ENCODE measurements around the gene MMP14. TPM values are rescaled to one million over a fixed set of nuclear protein-coding genes. Genes with fewer than 3 reads are reported as not detected.
A peak's percentile ranks its signal among the peaks of the same experiment; 100 is the strongest.

The MMP14 gene
- total and polyA plus RNA-seq, 2 experiments from 2014 or later, result 7.0 to 56.4 TPM

DNA sequence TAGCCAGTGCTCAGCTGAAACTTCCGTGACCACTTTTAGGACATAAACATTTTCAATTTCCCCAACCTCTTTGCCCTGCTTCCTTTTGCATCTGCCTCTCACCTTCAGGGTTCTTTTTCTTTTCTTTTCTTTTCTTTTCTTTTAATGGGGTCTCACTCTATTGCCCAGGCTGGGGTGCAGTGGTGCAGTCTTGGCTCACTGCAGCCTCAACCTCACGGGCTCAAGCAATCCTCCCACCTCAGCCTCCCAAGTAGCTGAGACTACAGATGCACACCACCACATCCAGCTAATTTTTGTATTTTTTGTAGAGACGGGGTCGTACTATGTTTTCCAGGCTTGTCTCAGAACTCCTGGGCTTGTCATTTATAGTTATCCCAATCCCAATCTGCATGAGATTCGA is 30.5 kb downstream of the MMP14 start (continued):
- TF ChIP-seq CTCF (conservative IDR thresholded peaks at IDR 0.05; ENCODE audit: low read depth in 2 of 2), result no peak
- TF ChIP-seq ETS1 (IDR thresholded peaks at IDR 0.05), result no peak
- no peak for TF ChIP-seq NANOG (IDR thresholded peaks at IDR 0.05; ENCODE audit: borderline replicate concordance)
- no peak for TF ChIP-seq EZH2phosphoT487 (IDR thresholded peaks at IDR 0.05; ENCODE audit: unreplicated experiment)
- TF ChIP-seq STAT1 (IDR thresholded peaks at IDR 0.05; ENCODE audit: unreplicated experiment), result no peak
- TF ChIP-seq EZH2 (IDR thresholded peaks at IDR 0.05; ENCODE audit: low read depth, unreplicated experiment), result no peak
- no peak for TF ChIP-seq ZNF114 (CRISPR knock-in tag; IDR thresholded peaks at IDR 0.05)
- no peak for TF ChIP-seq POLR2AphosphoS5 (IDR thresholded peaks at IDR 0.05; ENCODE audit: low read depth)
- TF ChIP-seq JUNB (IDR thresholded peaks at IDR 0.05; ENCODE audit: unreplicated experiment), result no peak
- no peak for TF ChIP-seq ZNF331 (CRISPR knock-in tag; IDR thresholded peaks at IDR 0.05; ENCODE audit: low read depth)
- no peak for TF ChIP-seq REST (IDR thresholded peaks at IDR 0.05; ENCODE audit: unreplicated experiment)

- Histone ChIP-seq H3K4me3 (peak overlapping the region; percentile 96), H4K20me1 (replicated peaks; ENCODE audit: insufficient read depth) (no peaks in the 10 kb centered on the region), H2AFZ (no peak overlapping the region), H3K4me2 (peak overlapping the region; percentile 76), H3K4me1 (ENCODE audit: insufficient read depth) (peaks cover 19% of the 10 kb centered on the region), H3K27ac (ENCODE audit: low read depth) (peak overlapping the region; percentile 81), H3K27me3 (ENCODE audit: insufficient read depth) (no peaks in the 10 kb centered on the region), H3K9me2 (ENCODE audit: insufficient read depth) (no peaks in the 10 kb centered on the region), H3K79me2 (replicated peaks; ENCODE audit: insufficient read depth) (no peaks in the 10 kb centered on the region), H3K36me3 (ENCODE audit: insufficient read depth) (no peaks in the 10 kb centered on the region), H3F3A (replicated peaks; ENCODE audit: low read depth) (peaks cover 7% of the 10 kb centered on the region; the same call in 1 of the 2 replicates)
- Mint-ChIP-seq H3K27ac (peak overlapping the region; percentile 99), H3K4me1 (peaks cover 13% of the 10 kb centered on the region), H3K4me3 (peak overlapping the region; percentile 89), H3K9me3 (no peaks in the 10 kb centered on the region; the same call in 2 of the 3 replicates), H3K36me3 (ENCODE audit: low read depth) (peaks cover 12% of the 10 kb centered on the region), H3K27me3 (ENCODE audit: insufficient read depth, low read depth, poor library complexity) (peaks cover 20% of the 10 kb centered on the region)
- DNase-seq (ENCODE audit: low spot score), result no peak
- no peak for ATAC-seq
- TF ChIP-seq EZH2 (IDR thresholded peaks at IDR 0.05; ENCODE audit: low read depth, unreplicated experiment) (no peak), NANOG (IDR thresholded peaks at IDR 0.05; ENCODE audit: borderline replicate concordance) (no peak), POLR2AphosphoS5 (IDR thresholded peaks at IDR 0.05; ENCODE audit: low read depth) (no peak), ZNF114 (CRISPR knock-in tag; IDR thresholded peaks at IDR 0.05) (no peak), CREB1 (CRISPR knock-in tag; IDR thresholded peaks at IDR 0.05; ENCODE audit: low read depth) (no peak), STAT1 (IDR thresholded peaks at IDR 0.05; ENCODE audit: unreplicated experiment) (no peak), JUNB (IDR thresholded peaks at IDR 0.05; ENCODE audit: unreplicated experiment) (no peak)
- TF ChIP-seq, protein P1, sequence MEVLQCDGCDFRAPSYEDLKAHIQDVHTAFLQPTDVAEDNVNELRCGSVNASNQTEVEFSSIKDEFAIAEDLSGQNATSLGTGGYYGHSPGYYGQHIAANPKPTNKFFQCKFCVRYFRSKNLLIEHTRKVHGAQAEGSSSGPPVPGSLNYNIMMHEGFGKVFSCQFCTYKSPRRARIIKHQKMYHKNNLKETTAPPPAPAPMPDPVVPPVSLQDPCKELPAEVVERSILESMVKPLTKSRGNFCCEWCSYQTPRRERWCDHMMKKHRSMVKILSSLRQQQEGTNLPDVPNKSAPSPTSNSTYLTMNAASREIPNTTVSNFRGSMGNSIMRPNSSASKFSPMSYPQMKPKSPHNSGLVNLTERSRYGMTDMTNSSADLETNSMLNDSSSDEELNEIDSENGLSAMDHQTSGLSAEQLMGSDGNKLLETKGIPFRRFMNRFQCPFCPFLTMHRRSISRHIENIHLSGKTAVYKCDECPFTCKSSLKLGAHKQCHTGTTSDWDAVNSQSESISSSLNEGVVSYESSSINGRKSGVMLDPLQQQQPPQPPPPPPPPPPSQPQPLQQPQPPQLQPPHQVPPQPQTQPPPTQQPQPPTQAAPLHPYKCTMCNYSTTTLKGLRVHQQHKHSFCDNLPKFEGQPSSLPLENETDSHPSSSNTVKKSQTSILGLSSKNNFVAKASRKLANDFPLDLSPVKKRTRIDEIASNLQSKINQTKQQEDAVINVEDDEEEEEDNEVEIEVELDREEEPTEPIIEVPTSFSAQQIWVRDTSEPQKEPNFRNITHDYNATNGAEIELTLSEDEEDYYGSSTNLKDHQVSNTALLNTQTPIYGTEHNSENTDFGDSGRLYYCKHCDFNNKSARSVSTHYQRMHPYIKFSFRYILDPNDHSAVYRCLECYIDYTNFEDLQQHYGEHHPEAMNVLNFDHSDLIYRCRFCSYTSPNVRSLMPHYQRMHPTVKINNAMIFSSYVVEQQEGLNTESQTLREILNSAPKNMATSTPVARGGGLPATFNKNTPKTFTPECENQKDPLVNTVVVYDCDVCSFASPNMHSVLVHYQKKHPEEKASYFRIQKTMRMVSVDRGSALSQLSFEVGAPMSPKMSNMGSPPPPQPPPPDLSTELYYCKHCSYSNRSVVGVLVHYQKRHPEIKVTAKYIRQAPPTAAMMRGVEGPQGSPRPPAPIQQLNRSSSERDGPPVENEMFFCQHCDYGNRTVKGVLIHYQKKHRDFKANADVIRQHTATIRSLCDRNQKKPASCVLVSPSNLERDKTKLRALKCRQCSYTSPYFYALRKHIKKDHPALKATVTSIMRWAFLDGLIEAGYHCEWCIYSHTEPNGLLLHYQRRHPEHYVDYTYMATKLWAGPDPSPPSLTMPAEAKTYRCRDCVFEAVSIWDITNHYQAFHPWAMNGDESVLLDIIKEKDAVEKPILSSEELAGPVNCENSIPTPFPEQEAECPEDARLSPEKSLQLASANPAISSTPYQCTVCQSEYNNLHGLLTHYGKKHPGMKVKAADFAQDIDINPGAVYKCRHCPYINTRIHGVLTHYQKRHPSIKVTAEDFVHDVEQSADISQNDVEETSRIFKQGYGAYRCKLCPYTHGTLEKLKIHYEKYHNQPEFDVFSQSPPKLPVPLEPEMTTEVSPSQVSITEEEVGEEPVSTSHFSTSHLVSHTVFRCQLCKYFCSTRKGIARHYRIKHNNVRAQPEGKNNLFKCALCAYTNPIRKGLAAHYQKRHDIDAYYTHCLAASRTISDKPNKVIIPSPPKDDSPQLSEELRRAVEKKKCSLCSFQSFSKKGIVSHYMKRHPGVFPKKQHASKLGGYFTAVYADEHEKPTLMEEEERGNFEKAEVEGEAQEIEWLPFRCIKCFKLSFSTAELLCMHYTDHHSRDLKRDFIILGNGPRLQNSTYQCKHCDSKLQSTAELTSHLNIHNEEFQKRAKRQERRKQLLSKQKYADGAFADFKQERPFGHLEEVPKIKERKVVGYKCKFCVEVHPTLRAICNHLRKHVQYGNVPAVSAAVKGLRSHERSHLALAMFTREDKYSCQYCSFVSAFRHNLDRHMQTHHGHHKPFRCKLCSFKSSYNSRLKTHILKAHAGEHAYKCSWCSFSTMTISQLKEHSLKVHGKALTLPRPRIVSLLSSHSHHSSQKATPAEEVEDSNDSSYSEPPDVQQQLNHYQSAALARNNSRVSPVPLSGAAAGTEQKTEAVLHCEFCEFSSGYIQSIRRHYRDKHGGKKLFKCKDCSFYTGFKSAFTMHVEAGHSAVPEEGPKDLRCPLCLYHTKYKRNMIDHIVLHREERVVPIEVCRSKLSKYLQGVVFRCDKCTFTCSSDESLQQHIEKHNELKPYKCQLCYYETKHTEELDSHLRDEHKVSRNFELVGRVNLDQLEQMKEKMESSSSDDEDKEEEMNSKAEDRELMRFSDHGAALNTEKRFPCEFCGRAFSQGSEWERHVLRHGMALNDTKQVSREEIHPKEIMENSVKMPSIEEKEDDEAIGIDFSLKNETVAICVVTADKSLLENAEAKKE (CRISPR knock-in tag; IDR thresholded peaks at IDR 0.05), result no peak
Observed at GRCh38 chr14:22870811-22871223, 34.4 kb downstream of the MMP14 start.

All from GM23338 (cell line).